ENCODE results near the gene ZFAND5.

DNA sequence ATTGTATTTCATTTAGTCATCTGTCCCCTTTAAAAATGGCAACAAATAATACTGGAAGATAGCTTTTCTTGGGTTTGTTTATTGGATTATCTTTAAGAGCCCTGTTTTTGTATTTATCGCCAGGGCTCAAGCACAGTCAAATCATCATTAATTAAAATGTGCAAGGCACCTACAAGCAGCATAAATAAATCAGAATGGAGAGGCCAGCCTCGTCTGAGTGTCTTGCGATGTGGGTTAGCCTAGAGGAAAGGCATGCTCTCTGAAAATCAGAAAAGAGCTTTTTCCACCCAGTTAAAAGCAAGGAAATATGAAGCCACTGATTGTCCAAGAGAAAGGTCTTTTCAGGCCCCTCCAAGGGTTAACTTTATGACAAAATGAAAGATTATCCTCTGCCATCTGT lies 31.8 kb downstream of the ZFAND5 start:
- TF ChIP-seq, protein P1, sequence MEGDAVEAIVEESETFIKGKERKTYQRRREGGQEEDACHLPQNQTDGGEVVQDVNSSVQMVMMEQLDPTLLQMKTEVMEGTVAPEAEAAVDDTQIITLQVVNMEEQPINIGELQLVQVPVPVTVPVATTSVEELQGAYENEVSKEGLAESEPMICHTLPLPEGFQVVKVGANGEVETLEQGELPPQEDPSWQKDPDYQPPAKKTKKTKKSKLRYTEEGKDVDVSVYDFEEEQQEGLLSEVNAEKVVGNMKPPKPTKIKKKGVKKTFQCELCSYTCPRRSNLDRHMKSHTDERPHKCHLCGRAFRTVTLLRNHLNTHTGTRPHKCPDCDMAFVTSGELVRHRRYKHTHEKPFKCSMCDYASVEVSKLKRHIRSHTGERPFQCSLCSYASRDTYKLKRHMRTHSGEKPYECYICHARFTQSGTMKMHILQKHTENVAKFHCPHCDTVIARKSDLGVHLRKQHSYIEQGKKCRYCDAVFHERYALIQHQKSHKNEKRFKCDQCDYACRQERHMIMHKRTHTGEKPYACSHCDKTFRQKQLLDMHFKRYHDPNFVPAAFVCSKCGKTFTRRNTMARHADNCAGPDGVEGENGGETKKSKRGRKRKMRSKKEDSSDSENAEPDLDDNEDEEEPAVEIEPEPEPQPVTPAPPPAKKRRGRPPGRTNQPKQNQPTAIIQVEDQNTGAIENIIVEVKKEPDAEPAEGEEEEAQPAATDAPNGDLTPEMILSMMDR (IDR thresholded peaks at IDR 0.05; ENCODE audit: low read depth, low read length, poor library complexity, severe bottlenecking), result no peak
- no peak for TF ChIP-seq EZH2phosphoT487 (IDR thresholded peaks at IDR 0.05; ENCODE audit: borderline replicate concordance, low read length)
